GM19397 (cell line): ENCODE data around the gene TACO1.
A peak's percentile ranks its signal among the peaks of the same experiment; 100 is the strongest.

ENCODE experiments used
- ATAC-seq: cut with Tn5 transposase; IDR thresholded peaks from one replicate; pipeline ENCODE4 v1.9.1; 2021; ENCODE audit warnings: mild to moderate bottlenecking, moderate library complexity; ENCODE audit not compliant: unreplicated experiment

The TACO1 gene

DNA sequence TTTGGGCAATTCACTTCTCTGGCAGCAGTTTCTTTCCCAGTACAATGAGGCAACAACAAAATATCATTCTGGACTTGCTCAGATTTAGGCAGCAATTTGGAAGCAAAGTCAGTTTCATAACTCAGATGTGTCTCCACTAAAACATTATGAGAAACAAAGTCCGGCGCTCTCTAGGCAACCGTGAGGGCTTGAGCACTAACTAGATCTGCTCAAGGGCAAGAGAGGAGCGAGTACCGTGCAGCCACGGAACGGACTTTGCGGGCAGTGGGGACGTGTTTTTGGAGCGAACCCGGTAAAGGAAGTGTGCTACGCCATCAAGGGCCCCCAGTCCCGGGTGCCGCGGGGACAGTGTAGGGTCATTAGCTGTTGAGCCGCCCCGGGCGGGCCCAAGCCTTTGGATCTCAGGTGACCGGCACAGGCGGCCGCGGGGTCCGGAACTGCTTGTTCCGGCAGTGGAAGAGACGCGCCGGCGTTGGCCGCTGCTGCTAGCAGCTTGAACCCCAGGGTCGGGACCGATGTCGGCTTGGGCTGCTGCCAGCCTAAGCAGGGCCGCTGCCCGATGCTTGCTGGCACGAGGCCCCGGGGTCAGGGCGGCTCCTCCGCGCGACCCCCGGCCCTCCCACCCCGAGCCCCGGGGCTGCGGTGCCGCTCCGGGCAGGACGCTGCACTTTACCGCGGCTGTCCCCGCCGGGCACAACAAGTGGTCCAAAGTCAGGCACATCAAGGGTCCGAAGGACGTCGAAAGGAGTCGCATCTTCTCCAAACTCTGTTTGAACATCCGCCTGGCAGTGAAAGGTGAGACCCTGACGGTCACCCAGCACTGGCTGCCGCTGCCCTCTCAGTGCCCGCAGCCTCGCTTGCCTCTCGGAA lies at the start of gene TACO1:
TSS of gene TACO1 (plus strand) at position 327 of the 870 bp plus-strand sequence. CDS start at position 516, 189 bp downstream.
- peak; percentile 95 for ATAC-seq

- no peak for ATAC-seq
These were observed 48.5 kb upstream of the TACO1 start for GRCh38 chr17:63552211-63552610.

DNA sequence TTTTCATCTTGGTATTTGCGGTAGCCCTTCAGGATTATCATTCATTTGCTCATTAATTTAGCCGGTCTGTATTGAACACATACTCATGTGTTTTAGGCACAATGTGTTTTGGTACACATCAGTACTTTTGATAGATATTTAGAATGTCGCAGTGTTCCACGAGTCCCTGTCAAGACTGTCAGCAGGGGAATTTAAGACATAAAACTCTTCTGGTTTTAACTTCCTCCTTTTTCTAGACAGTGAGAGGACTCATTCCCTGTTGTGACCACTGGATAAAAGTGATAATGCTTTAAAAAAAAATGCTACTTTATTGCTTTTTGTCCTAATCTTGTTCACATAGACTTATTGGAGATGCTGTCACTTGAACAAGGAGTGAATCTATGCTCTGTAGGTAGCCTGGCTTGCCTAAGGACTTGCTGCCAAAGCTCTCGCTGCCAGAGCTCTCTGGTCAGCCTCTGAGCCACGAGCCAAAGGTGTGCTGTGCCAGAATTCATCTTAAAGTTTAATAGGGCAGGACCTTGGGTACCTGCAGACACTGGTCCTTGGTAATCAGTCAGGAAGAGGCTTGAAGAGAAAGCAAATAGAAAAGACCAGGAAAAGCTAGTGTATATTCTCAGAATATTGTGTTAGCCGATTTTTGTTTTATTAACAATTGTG lies 45.1 kb upstream of the TACO1 start:
- no peak for ATAC-seq

- ATAC-seq: no peak
These were observed 43.3 kb upstream of the TACO1 start for GRCh38 chr17:63557416-63557815.

DNA sequence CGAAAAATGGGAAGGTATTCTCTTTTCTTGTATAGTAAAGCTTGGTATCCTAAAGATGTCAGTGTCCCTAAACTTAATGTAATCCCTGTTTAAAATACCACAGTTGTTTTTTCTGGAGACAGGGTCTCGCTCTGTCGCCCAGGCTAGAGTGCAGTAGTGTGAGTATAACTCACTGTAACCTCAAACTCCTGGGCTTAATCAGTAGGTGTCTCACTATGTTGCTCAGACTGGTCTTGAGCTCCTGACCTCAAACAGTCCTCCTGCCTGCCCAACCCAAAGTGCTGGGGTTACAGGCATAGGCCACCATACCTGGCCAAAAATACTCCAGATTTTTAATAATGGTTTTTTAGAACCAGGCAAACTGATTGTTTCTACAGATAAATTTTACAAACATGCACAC lies 42.3 kb upstream of the TACO1 start:
- ATAC-seq: no peak

- no peak for ATAC-seq
These were observed 38.9 kb upstream of the TACO1 start for GRCh38 chr17:63561819-63562218.

DNA sequence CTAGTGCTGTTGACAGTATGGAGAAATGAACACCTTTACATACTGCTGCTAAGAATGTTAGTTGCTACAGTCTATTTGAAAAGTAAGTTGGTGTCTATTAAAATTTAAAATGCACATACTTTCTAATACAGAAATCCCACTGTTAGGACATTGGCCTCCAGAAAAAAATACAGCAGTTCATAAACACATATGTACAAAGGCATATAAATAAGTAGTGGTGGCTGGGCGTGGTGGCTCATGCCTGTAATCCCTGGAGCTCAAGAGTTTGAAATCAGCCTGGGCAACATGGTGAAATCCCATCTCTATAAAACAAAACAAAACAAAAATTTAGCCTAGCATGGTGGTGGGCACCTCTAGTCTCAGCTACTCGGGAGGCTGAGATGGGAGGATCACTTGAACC lies 37.4 kb upstream of the TACO1 start:
- no peak for ATAC-seq

DNA sequence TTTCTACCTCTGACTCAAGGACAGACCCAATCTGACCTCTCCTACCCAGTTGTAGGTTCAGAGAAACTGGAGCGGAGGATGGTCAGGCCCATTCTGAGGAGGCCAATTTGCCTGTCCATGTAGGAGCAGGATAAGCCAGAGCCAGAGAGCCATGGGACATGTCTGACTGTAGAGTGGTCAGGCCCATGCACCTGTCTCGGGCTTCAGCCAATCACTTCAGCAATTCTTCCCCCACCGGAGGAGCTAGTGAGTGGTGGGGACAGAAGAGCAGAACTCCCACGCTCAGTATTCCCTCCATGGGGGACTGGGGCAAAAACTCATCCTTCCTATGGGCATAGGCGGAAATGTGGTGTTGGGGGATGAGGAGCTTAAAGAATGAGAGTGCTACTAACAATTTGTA lies 36.1 kb upstream of the TACO1 start:
- ATAC-seq: no peak

GRCh38 chr17:63567229-63567628 lies 33.5 kb upstream of the TACO1 start:
- no peak for ATAC-seq

DNA sequence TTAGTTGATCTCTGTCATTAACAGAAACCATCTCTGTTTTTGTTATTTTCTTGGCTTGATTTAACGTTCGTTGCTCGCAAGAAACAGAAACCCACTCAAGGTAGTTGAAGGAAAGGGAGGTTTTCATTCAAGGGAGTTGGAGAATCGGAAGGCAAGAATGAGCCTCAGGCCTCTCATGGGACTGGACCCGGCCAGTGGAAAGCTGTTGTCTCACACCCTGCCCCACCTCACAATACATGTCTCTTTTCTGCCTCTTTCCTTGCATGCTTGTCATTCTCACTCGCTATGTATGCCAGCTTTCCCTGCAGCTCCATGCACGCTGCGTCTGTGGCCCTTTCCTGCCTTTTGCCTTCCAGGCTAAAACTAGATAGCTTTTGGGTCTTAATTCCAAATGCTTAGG lies 32.1 kb upstream of the TACO1 start:
- no peak for ATAC-seq

DNA sequence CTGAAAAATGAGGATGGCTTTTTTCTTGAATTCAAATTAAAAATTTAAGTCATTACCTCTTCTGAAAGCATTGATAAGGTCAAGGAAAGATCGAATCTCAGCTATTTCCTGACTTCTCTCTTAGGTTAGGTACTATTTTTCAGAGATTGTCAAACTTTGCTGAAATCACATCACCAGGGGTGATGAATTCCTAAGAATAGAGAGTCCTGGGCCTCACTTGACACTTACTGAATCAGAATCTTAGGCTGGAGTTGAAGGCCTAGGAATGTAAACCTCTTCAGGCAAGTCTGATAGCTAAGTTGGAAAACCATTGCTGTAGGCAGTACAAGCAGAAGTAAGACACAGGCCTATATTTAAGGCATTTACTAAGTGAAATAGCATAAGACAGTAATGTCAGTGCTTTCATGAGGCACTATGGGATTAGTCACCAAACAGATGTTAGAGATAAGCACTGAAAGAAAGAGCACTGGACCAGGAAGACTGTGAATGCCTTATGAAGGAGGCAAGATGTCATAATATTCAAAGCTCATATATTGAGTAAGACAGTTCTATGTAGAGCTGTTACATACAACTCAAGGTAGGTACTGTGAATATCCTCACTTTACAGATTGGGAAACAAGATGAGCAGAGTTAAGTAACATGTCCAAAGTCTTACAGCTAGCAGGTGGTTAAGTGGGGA lies 28.9 kb upstream of the TACO1 start:
- no peak for ATAC-seq

- ATAC-seq: no peak
These were observed 27.1 kb upstream of the TACO1 start for GRCh38 chr17:63573634-63574033.

DNA sequence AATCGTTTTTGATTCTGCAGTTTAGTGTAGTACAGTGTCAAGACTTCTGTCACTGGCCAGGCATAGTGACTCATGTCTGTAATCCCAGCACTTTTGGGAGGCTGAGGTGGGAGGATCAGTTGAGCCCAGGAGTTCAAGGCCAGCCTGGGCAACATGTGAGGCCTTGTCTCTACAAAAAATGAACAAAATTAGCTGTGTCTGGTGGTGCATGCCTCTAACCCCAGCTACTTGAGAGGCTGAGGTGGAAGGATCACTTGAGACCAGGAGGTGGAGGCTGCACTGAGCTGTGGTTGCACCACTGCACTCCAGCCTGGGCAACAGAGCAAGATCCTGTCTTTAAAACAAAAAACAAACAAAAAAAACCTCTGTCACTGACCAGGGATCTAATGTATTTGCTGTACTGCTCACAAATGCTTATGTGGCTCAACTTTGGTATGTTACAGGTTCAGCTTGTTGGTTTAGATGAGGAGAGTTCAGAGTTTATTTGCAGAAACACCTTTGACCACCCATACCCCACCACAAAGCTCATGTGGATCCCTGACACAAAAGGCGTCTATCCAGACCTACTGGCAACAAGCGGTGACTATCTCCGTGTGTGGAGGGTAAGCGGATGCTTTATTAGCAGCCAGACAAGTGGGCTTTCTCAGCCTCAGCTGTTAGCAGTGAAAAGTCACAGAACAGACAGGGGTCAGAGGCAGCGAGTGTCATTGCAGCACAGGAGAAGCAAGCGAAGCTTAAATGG lies 22.5 kb upstream of the TACO1 start:
- no peak for ATAC-seq

GRCh38 chr17:63578769-63579111 lies 22.0 kb upstream of the TACO1 start:
- ATAC-seq: no peak

DNA sequence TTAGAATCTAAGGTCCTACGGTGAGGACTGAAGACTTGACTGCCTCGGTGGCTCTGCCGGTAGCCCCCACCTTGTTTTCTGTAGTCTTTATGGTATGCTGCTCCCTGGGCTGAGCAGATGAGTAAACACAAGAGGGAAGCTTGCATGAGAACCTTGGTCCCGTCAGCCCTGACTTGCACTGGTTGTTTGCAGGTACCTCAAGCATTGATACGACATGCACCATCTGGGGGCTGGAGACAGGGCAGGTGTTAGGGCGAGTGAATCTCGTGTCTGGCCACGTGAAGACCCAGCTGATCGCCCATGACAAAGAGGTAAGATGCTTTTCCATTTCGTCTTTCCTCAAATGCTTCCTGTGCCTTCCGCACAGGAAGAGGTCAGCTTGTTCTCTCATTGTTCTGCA lies 21.1 kb upstream of the TACO1 start:
- ATAC-seq: no peak

DNA sequence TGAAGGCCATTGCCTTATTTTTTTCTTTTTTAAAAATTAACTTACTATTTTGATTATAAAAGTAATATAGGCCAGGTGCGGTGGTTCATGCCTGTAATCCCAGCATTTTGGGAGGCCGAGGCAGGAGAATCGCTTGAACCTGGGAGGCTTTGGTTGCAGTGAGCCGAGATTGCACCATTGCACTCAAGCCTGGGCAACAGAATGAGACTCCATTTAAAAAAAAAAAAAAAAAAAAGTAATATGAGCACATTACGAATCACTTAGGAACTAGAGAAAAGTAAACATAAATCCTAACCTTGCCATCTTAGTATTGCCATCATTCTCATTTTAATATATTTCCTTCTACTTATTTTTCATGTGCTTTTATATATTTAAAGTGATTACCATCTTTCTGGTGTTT lies 12.9 kb upstream of the TACO1 start:
- no peak for ATAC-seq

GRCh38 chr17:63588797-63589196 lies 11.9 kb upstream of the TACO1 start:
- ATAC-seq: no peak

- ATAC-seq: no peak
These were observed 11.0 kb upstream of the TACO1 start for GRCh38 chr17:63589646-63590045.

- no peak for ATAC-seq
These were observed 7.9 kb upstream of the TACO1 start for GRCh38 chr17:63592797-63593196.

GRCh38 chr17:63595132-63595531 lies 5.6 kb upstream of the TACO1 start:
- no peak for ATAC-seq

DNA sequence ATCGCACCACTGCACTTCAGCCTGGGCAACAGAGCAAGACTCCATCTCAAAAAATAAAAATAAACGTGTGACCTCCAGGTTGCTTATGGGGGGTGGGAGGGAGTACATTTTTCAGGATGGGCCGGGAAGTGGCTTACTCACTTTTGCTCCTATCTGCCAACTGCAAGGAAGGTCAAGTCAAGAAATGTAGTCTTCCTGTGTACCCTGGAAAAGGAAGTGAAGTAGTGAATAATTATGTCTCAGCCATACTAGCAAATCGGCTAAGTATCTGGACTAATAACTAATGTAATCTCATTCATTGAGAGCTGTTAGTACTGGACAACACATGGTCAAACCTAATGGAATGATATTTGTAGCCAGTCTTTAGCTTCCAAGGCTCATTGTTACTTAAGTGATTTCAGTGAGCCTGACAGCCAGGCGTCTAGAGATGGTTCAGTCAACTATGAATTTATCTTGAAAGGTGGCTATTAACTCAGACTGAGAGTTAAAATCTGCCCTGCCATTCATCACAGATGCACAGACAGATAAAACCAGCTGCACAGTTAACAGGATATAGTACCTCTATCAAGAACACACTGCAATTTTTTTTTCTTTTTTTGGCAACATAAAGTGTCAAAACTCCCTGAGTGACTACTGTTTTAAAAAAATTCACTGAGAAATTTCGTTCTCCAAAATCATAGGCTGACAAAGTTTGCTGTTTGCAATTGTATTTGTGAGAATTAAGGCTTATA lies 3.7 kb upstream of the TACO1 start:
- no peak for ATAC-seq
